Bronchial epithelial cell (primary cell): ENCODE measurements around the gene MEFV. TPM values are rescaled to one million over a fixed set of nuclear protein-coding genes. Genes with fewer than 3 reads are reported as not detected.
A peak's percentile ranks its signal among the peaks of the same experiment; 100 is the strongest.
"Not testable (repeated sequence)": the region's sequence is repeated elsewhere in the genome, so short reads cannot be mapped to it uniquely, and the experiment has no call there.

Source experiments
- DNase-seq: peaks from one replicate; pipeline ENCODE4 v3.0.0-alpha.2; 2010; ENCODE audit warnings: low read depth
- FAIRE-seq: peaks from 2 replicates; lab custom pipeline; 2011; peaks lifted over from hg19 to GRCh38; lab: Jason Lieb, UNC
- H3K27me3 ChIP-seq: 2 replicates; pipeline ENCODE4 v1.5.1; 2011; ENCODE audit warnings: low read length; ENCODE audit not compliant: control insufficient read depth, insufficient read depth
- H3K36me3 ChIP-seq: 2 replicates; pipeline ENCODE4 v1.5.1; 2011; ENCODE audit warnings: low read length; ENCODE audit not compliant: control insufficient read depth, insufficient read depth
- H3K4me3 ChIP-seq: 2 replicates; pipeline ENCODE4 v1.5.1; 2011; ENCODE audit warnings: mild to moderate bottlenecking, low read depth, low read length, control low read depth
- CTCF ChIP-seq: IDR thresholded peaks from 2 replicates; pipeline ENCODE4 v1.5.1; 2011; ENCODE audit warnings: mild to moderate bottlenecking, moderate library complexity, low read length, control low read depth, inconsistent platforms; ENCODE audit not compliant: insufficient read depth, severe bottlenecking
- total RNA-seq: library from RNA; depleted of rRNA; stranded (reverse); fragments of >200 nt; gene quantifications from 2 replicates; pipeline ENCODE4 v1.2.1, GENCODE V29; 2014

MEFV gene
- total RNA-seq, 1 donor from 2014 or later = not detected

- H3K27me3 ChIP-seq = no peaks in the 10 kb centered on the region
- DNase-seq (no peak), FAIRE-seq (peak; percentile 32)
- no peak for TF ChIP-seq CTCF
- H3K4me3 ChIP-seq = no peak overlapping the region
- H3K36me3 ChIP-seq = no peaks in the 10 kb centered on the region
Observed at GRCh38 chr16:3212006-3212405, 44.4 kb downstream of the MEFV start.

- H3K27me3 ChIP-seq = no peaks in the 10 kb centered on the region
- no peak for TF ChIP-seq CTCF
- FAIRE-seq (no peak), DNase-seq (no peak)
- H3K36me3 ChIP-seq = no peaks in the 10 kb centered on the region
- H3K4me3 ChIP-seq = no peak overlapping the region
Observed at GRCh38 chr16:3207086-3207953, 49.1 kb downstream of the MEFV start.

GRCh38 chr16:3205939-3206338 is 50.5 kb downstream of the MEFV start:
- H3K36me3 ChIP-seq, H3K4me3 ChIP-seq, FAIRE-seq, DNase-seq, H3K27me3 ChIP-seq: not testable (repeated sequence)

- no peak for TF ChIP-seq CTCF
- H3K4me3 ChIP-seq = no peak overlapping the region
- no peaks in the 10 kb centered on the region for H3K36me3 ChIP-seq
- no peaks in the 10 kb centered on the region for H3K27me3 ChIP-seq
- FAIRE-seq (no peak), DNase-seq (peak; percentile 24)
Observed at GRCh38 chr16:3202903-3203539, 53.4 kb downstream of the MEFV start.

- no peak for TF ChIP-seq CTCF
- Histone ChIP-seq H3K4me3 (no peak overlapping the region), H3K36me3 (no peaks in the 10 kb centered on the region), H3K27me3 (no peaks in the 10 kb centered on the region)
- no peak for DNase-seq
- FAIRE-seq = no peak
Observed at GRCh38 chr16:3198334-3199072, 57.9 kb downstream of the MEFV start.

GRCh38 chr16:3197694-3198333 is 58.6 kb downstream of the MEFV start:
- H3K27me3 ChIP-seq, H3K36me3 ChIP-seq, DNase-seq, FAIRE-seq, H3K4me3 ChIP-seq: not testable (repeated sequence)
